Epithelial cell of esophagus (primary cell): ENCODE measurements around the gene SCUBE1.

Experiments used
- DNase-seq: peaks from one replicate; pipeline ENCODE4 v3.0.0; 2010; ENCODE audit warnings: low read depth
- H3K4me3 ChIP-seq: 2 replicates; pipeline ENCODE4 v1.5.1; 2011; ENCODE audit warnings: mild to moderate bottlenecking, low read length, control low read depth
- CTCF ChIP-seq: IDR thresholded peaks from 2 replicates; pipeline ENCODE4 v1.5.1; 2011; ENCODE audit warnings: low read depth, mild to moderate bottlenecking, low read length, control low read depth, inconsistent platforms; ENCODE audit not compliant: insufficient read depth; ENCODE audit errors: missing control alignments

The SCUBE1 gene

GRCh38 chr22:43376765-43377547, 33.8 kb upstream of the SCUBE1 start:
- TF ChIP-seq CTCF = no peak
- DNase-seq = no peak
- H3K4me3 ChIP-seq = no peak overlapping the region

- no peak for DNase-seq
- no peak overlapping the region for H3K4me3 ChIP-seq
- no peak for TF ChIP-seq CTCF
These were observed 32.8 kb upstream of the SCUBE1 start for GRCh38 chr22:43375951-43376455.

- no peak overlapping the region for H3K4me3 ChIP-seq
- no peak for DNase-seq
- no peak for TF ChIP-seq CTCF
These were observed 26.9 kb upstream of the SCUBE1 start for GRCh38 chr22:43370036-43370435.

- TF ChIP-seq CTCF = no peak
- no peak for DNase-seq
- no peak overlapping the region for H3K4me3 ChIP-seq
These were observed 22.7 kb upstream of the SCUBE1 start for GRCh38 chr22:43365715-43366440.

- DNase-seq = no peak
- no peak overlapping the region for H3K4me3 ChIP-seq
- no peak for TF ChIP-seq CTCF
These were observed 20.9 kb upstream of the SCUBE1 start for GRCh38 chr22:43364169-43364435.

- DNase-seq = no peak
- no peak overlapping the region for H3K4me3 ChIP-seq
- no peak for TF ChIP-seq CTCF
These were observed 20.4 kb upstream of the SCUBE1 start for GRCh38 chr22:43363315-43364168.
